HepG2 (cell line): ENCODE measurements around the gene RBPJ. TPM values are rescaled to one million over a fixed set of nuclear protein-coding genes. Genes with fewer than 3 reads are reported as not detected.

Source experiments
- FLYWCH1 ChIP-seq: sonication (generic); formaldehyde crosslinking; IDR thresholded peaks from 2 replicates; pipeline ENCODE4 v1.8.1; 2023; ENCODE audit warnings: mild to moderate bottlenecking, missing genetic modification reagents
- GATAD2A ChIP-seq: IDR thresholded peaks from 2 replicates; pipeline ENCODE4 v1.6.1; 2016
- GLI4 ChIP-seq: sonication (generic); formaldehyde crosslinking; IDR thresholded peaks from 2 replicates; pipeline ENCODE4 v1.5.1; 2020; ENCODE audit warnings: missing genetic modification reagents, mild to moderate bottlenecking, moderate library complexity, borderline replicate concordance
- HNF4A ChIP-seq: sonication (generic); formaldehyde crosslinking; IDR thresholded peaks from 2 replicates; pipeline ENCODE4 v1.4.0; 2020; ENCODE audit warnings: missing genetic modification reagents
- HOXA7 ChIP-seq: sonication (generic); formaldehyde crosslinking; IDR thresholded peaks from 2 replicates; pipeline ENCODE4 v1.8.1; 2022; ENCODE audit warnings: mild to moderate bottlenecking, missing genetic modification reagents, moderate library complexity
- KLF13 ChIP-seq: sonication (generic); formaldehyde crosslinking; IDR thresholded peaks from 2 replicates; pipeline ENCODE4 v1.4.0; 2020; ENCODE audit warnings: mild to moderate bottlenecking, missing genetic modification reagents
- MAZ ChIP-seq, 2 experiments: sonication (generic) in 1 of 2; formaldehyde crosslinking in 1 of 2; IDR thresholded peaks; 2 replicates each; pipeline versions ENCODE4 v1.5.0 to v1.6.1; 2012 to 2020; ENCODE audit warnings: low read depth in 2 of 2, mild to moderate bottlenecking in 2 of 2, borderline replicate concordance in 1 of 2, improper control_type of control experiment in 1 of 2, low read length in 1 of 2, missing genetic modification reagents in 1 of 2, moderate library complexity in 1 of 2
- POLR2AphosphoS2 ChIP-seq: IDR thresholded peaks from 2 replicates; pipeline ENCODE4 v1.6.1; 2011; ENCODE audit warnings: low read depth, low read length, improper control_type of control experiment
- TSC22D2 ChIP-seq: sonication (generic); formaldehyde crosslinking; IDR thresholded peaks from 2 replicates; pipeline ENCODE4 v1.5.1; 2020; ENCODE audit warnings: missing genetic modification reagents, mild to moderate bottlenecking, borderline replicate concordance
- ZNF274 ChIP-seq: sonication (generic); formaldehyde crosslinking; IDR thresholded peaks from 2 replicates; pipeline ENCODE4 v1.5.1; 2020; ENCODE audit warnings: mild to moderate bottlenecking, missing genetic modification reagents
- ZNF382 ChIP-seq: sonication (generic); formaldehyde crosslinking; IDR thresholded peaks from 2 replicates; pipeline ENCODE4 v1.5.0; 2020; ENCODE audit warnings: missing genetic modification reagents, mild to moderate bottlenecking, borderline replicate concordance
- ZNF614 ChIP-seq: IDR thresholded peaks from 2 replicates; pipeline ENCODE4 v1.6.1; 2018; ENCODE audit warnings: missing biosample characterization, missing genetic modification reagents, inconsistent platforms, borderline replicate concordance
- ZNF674 ChIP-seq: sonication (generic); formaldehyde crosslinking; IDR thresholded peaks from 2 replicates; pipeline ENCODE4 v1.5.0; 2020; ENCODE audit warnings: low read depth, mild to moderate bottlenecking, missing genetic modification reagents
- ZNF878 ChIP-seq: sonication (generic); formaldehyde crosslinking; IDR thresholded peaks from 2 replicates; pipeline ENCODE4 v1.8.1; 2023; ENCODE audit warnings: mild to moderate bottlenecking, missing genetic modification reagents, moderate library complexity
- polyA plus RNA-seq, 8 experiments: library from polyadenylated mRNA; depleted of rRNA in 3 of 8; stranded (reverse) in 7 of 8; unstranded in 1 of 8; fragments of >200 nt; fragmentation: Illumina TruSeq in 4 of 8; extraction: Trizol in 4 of 8; gene quantifications; 2 replicates each; pipeline versions ENCODE4 v1.2.1 to v1.2.3, GENCODE V29; 2011 to 2016; ENCODE audit warnings: low read depth in 4 of 8, missing spikeins in 1 of 8, mixed read lengths in 1 of 8; ENCODE audit not compliant: insufficient read depth in 1 of 8
- total RNA-seq, 5 experiments: library from RNA; depleted of rRNA; stranded (reverse); fragments of >200 nt; fragmentation: Illumina TruSeq; extraction: Trizol; gene quantifications; 2 replicates each; pipeline ENCODE4 v1.2.3, GENCODE V29; 2016; ENCODE audit warnings: low read depth in 1 of 5
- TF ChIP-seq, protein P1 (sequence below): sonication (generic); formaldehyde crosslinking; IDR thresholded peaks from 2 replicates; pipeline ENCODE4 v1.4.0; 2020; ENCODE audit warnings: missing genetic modification reagents
- TF ChIP-seq, protein P2 (sequence below): IDR thresholded peaks from 2 replicates; pipeline ENCODE4 v1.6.1; 2016; ENCODE audit warnings: low read depth
- TF ChIP-seq, protein P3 (sequence below): IDR thresholded peaks from 2 replicates; pipeline ENCODE4 v1.6.1; 2016; ENCODE audit warnings: mild to moderate bottlenecking
- TF ChIP-seq, protein P4 (sequence below): sonication (generic); formaldehyde crosslinking; IDR thresholded peaks from 2 replicates; pipeline ENCODE4 v1.4.0; 2020; ENCODE audit warnings: mild to moderate bottlenecking, low read depth, missing genetic modification reagents

RBPJ gene
- total and polyA plus RNA-seq, 2 of the 13 experiments (the other 11 are each of a cell fraction or from before 2014, with no cell fraction given), result 25.9 to 33.2 TPM

DNA sequence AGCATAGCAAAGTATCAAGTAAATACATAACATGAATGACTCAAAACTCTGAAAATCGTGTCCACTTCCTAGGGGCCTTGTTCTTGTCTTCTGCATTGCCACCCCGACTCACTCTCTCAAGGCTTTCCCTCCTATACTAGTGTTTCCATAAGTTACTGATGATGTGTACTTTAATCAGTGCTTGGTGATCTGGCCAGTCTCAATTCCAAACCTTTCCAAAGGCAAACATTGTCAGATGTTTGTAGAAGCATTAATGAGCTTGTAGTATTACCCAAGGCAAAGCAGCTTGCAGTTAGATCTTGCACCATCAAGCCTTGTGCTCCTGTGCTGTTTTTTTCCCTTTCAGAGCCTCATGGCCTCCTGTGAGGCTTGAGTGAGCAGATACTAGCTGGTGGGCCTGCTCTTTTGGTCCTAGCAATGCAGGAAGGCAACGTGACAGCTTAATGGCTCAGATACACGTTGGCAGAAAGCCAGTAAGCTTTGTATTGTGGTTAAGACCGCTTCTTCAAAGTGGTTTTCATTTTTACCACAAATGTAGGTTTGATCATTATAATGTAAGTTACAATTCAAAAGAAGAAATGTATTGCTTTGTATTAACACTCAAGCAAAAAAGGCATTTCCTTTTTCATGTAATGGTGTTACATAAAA lies 51.8 kb downstream of the RBPJ start (continued):
- TF ChIP-seq, protein P1, sequence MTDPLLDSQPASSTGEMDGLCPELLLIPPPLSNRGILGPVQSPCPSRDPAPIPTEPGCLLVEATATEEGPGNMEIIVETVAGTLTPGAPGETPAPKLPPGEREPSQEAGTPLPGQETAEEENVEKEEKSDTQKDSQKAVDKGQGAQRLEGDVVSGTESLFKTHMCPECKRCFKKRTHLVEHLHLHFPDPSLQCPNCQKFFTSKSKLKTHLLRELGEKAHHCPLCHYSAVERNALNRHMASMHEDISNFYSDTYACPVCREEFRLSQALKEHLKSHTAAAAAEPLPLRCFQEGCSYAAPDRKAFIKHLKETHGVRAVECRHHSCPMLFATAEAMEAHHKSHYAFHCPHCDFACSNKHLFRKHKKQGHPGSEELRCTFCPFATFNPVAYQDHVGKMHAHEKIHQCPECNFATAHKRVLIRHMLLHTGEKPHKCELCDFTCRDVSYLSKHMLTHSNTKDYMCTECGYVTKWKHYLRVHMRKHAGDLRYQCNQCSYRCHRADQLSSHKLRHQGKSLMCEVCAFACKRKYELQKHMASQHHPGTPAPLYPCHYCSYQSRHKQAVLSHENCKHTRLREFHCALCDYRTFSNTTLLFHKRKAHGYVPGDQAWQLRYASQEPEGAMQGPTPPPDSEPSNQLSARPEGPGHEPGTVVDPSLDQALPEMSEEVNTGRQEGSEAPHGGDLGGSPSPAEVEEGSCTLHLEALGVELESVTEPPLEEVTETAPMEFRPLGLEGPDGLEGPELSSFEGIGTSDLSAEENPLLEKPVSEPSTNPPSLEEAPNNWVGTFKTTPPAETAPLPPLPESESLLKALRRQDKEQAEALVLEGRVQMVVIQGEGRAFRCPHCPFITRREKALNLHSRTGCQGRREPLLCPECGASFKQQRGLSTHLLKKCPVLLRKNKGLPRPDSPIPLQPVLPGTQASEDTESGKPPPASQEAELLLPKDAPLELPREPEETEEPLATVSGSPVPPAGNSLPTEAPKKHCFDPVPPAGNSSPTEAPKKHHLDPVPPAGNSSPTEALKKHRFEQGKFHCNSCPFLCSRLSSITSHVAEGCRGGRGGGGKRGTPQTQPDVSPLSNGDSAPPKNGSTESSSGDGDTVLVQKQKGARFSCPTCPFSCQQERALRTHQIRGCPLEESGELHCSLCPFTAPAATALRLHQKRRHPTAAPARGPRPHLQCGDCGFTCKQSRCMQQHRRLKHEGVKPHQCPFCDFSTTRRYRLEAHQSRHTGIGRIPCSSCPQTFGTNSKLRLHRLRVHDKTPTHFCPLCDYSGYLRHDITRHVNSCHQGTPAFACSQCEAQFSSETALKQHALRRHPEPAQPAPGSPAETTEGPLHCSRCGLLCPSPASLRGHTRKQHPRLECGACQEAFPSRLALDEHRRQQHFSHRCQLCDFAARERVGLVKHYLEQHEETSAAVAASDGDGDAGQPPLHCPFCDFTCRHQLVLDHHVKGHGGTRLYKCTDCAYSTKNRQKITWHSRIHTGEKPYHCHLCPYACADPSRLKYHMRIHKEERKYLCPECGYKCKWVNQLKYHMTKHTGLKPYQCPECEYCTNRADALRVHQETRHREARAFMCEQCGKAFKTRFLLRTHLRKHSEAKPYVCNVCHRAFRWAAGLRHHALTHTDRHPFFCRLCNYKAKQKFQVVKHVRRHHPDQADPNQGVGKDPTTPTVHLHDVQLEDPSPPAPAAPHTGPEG (CRISPR knock-in tag), result no peak
- TF ChIP-seq GLI4 (CRISPR knock-in tag) (no peak), ZNF382 (CRISPR knock-in tag) (no peak), HOXA7 (CRISPR knock-in tag) (no peak), MAZ (IDR thresholded peaks at IDR 0.05; ENCODE audit: borderline replicate concordance, low read depth, low read length) (no peak), MAZ (CRISPR knock-in tag; IDR thresholded peaks at IDR 0.05; ENCODE audit: low read depth) (no peak), ZNF614 (CRISPR knock-in tag) (0 out of 2 replicates have a peak, but pooled peaks have one; percentile 25), ZNF674 (CRISPR knock-in tag) (no peak), ZNF878 (CRISPR knock-in tag) (no peak), ZNF274 (CRISPR knock-in tag) (no peak), GATAD2A (peak; percentile 75), HNF4A (CRISPR knock-in tag) (peak; percentile 66), TSC22D2 (CRISPR knock-in tag) (no peak), POLR2AphosphoS2 (no peak), KLF13 (CRISPR knock-in tag) (no peak), FLYWCH1 (no peak)
- TF ChIP-seq, protein P2, sequence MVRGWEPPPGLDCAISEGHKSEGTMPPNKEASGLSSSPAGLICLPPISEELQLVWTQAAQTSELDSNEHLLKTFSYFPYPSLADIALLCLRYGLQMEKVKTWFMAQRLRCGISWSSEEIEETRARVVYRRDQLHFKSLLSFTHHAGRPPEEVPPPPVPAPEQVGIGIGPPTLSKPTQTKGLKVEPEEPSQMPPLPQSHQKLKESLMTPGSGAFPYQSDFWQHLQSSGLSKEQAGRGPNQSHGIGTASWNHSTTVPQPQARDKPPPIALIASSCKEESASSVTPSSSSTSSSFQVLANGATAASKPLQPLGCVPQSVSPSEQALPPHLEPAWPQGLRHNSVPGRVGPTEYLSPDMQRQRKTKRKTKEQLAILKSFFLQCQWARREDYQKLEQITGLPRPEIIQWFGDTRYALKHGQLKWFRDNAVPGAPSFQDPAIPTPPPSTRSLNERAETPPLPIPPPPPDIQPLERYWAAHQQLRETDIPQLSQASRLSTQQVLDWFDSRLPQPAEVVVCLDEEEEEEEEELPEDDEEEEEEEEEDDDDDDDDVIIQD (CRISPR knock-in tag), result 0 out of 2 replicates have a peak, but pooled peaks have one; percentile 35
- TF ChIP-seq, protein P3, sequence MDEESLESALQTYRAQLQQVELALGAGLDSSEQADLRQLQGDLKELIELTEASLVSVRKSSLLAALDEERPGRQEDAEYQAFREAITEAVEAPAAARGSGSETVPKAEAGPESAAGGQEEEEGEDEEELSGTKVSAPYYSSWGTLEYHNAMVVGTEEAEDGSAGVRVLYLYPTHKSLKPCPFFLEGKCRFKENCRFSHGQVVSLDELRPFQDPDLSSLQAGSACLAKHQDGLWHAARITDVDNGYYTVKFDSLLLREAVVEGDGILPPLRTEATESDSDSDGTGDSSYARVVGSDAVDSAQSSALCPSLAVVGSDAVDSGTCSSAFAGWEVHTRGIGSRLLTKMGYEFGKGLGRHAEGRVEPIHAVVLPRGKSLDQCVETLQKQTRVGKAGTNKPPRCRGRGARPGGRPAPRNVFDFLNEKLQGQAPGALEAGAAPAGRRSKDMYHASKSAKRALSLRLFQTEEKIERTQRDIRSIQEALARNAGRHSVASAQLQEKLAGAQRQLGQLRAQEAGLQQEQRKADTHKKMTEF (CRISPR knock-in tag), result peak; percentile 36; the same call in 1 of the 2 replicates
- TF ChIP-seq, protein P4, sequence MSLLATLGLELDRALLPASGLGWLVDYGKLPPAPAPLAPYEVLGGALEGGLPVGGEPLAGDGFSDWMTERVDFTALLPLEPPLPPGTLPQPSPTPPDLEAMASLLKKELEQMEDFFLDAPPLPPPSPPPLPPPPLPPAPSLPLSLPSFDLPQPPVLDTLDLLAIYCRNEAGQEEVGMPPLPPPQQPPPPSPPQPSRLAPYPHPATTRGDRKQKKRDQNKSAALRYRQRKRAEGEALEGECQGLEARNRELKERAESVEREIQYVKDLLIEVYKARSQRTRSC, result no peak
